PC-3 (cell line): Measurements from ENCODE around the gene TH. TPM values are rescaled to one million over a fixed set of nuclear protein-coding genes. Genes with fewer than 3 reads are reported as not detected.

Source experiments
- ATAC-seq: fragments of 200-7000 bp; cut with Tn5 transposase; 2 replicates; pipeline ENCODE4 v1.9.1; 2020; ENCODE audit warnings: mild to moderate bottlenecking, moderate library complexity
- BruUV-seq: library from RNA; stranded (reverse); fragments of 400-500 nt; replicated peaks from 2 replicates; lab custom pipeline; 2021; lab: Mats Ljungman, UMichigan
- CTCF ChIA-PET: fragments of 300-600 bp; sonication (Branson Sonifier 250); formaldehyde crosslinking; loops from one replicate; lab custom pipeline; 2022; ENCODE audit warnings: antibody characterized with exemption; lab: Charles Lee
- POLR2A ChIA-PET: fragments of 300-600 bp; sonication (Branson Sonifier 250); formaldehyde crosslinking; loops from one replicate; lab custom pipeline; 2022; ENCODE audit warnings: antibody characterized with exemption; ENCODE audit not compliant: unreplicated experiment; lab: Charles Lee
- DNase-seq: peaks from one replicate; pipeline ENCODE4 v3.0.0-alpha.2; 2015
- H2AFZ ChIP-seq: fragments of 300-600 bp; sonication (generic); 2 replicates; pipeline ENCODE4 v1.6.0; 2016; ENCODE audit warnings: antibody characterized with exemption, low read length
- H3F3A ChIP-seq: fragments of 300-600 bp; sonication (generic); one replicate; pipeline ENCODE4 v1.6.0; 2017; ENCODE audit warnings: antibody characterized with exemption, low read length, control low read depth, mild to moderate bottlenecking; ENCODE audit not compliant: unreplicated experiment
- H3K27ac ChIP-seq: fragments of 300-600 bp; sonication (generic); 2 replicates; pipeline ENCODE4 v1.5.1; 2016; ENCODE audit warnings: mild to moderate bottlenecking, low read length
- H3K27me3 ChIP-seq: fragments of 300-600 bp; sonication (generic); 2 replicates; pipeline ENCODE4 v1.6.1; 2016; ENCODE audit warnings: low read length, mixed read lengths
- H3K36me3 ChIP-seq: fragments of 300-600 bp; sonication (generic); 2 replicates; pipeline ENCODE4 v1.6.1; 2016; ENCODE audit warnings: low read depth, mixed run types, low read length, mixed read lengths
- H3K4me1 ChIP-seq: fragments of 300-600 bp; sonication (generic); 2 replicates; pipeline ENCODE4 v1.5.1; 2016; ENCODE audit warnings: low read length; ENCODE audit not compliant: insufficient read depth
- H3K4me2 ChIP-seq: fragments of 300-600 bp; sonication (generic); 2 replicates; pipeline ENCODE4 v1.6.0; 2016; ENCODE audit warnings: low read length
- H3K4me3 ChIP-seq: fragments of 300-600 bp; sonication (generic); 2 replicates; pipeline ENCODE4 v1.5.1; 2016; ENCODE audit warnings: mild to moderate bottlenecking, low read length, mixed read lengths
- H3K79me2 ChIP-seq: fragments of 300-600 bp; sonication (generic); 2 replicates; pipeline ENCODE4 v1.6.1; 2017; ENCODE audit warnings: low read length, mixed read lengths
- H3K9ac ChIP-seq: fragments of 300-600 bp; sonication (generic); 2 replicates; pipeline ENCODE4 v1.6.0; 2016; ENCODE audit warnings: mild to moderate bottlenecking, low read length
- H3K9me2 ChIP-seq: fragments of 300-600 bp; sonication (generic); replicated peaks from 2 replicates; pipeline ENCODE4 v1.6.1; 2016; ENCODE audit warnings: mixed run types, low read length, mixed read lengths
- H3K9me3 ChIP-seq: fragments of 300-600 bp; sonication (generic); 2 replicates; pipeline ENCODE4 v1.6.1; 2016; ENCODE audit warnings: low read length, mixed read lengths
- H4K20me1 ChIP-seq: fragments of 300-600 bp; sonication (generic); 2 replicates; pipeline ENCODE4 v1.6.1; 2016; ENCODE audit warnings: low read length, mixed read lengths
- EZH2 ChIP-seq: fragments of 300-600 bp; sonication (generic); IDR thresholded peaks from one replicate; pipeline ENCODE4 v1.6.1; 2017; ENCODE audit warnings: antibody characterized with exemption, mild to moderate bottlenecking, low read length; ENCODE audit not compliant: unreplicated experiment
- EZH2phosphoT487 ChIP-seq: fragments of 300-600 bp; sonication (generic); IDR thresholded peaks from 2 replicates; pipeline ENCODE4 v1.6.1; 2018; ENCODE audit warnings: mild to moderate bottlenecking, antibody characterized with exemption, low read length, borderline replicate concordance
- intact Hi-C: fragments of 100-400 bp; cut with micrococcal nuclease; formaldehyde crosslinking; loops from 2 replicates; pipeline ENCODE4 v1.9.0; 2023
- total RNA-seq: library from RNA; depleted of rRNA; stranded (reverse); fragments of >200 nt; gene quantifications from 2 replicates; pipeline ENCODE4 v1.2.3, GENCODE V29; 2014
- TF ChIP-seq, protein P1 (sequence below): fragments of 300-600 bp; sonication (generic); conservative IDR thresholded peaks from 2 replicates; pipeline ENCODE4 v1.5.1; 2017; ENCODE audit warnings: antibody characterized with exemption, low read depth, mild to moderate bottlenecking, low read length

Gene TH
- total RNA-seq, 1 experiment from 2014 or later = 8.3 TPM

DNA sequence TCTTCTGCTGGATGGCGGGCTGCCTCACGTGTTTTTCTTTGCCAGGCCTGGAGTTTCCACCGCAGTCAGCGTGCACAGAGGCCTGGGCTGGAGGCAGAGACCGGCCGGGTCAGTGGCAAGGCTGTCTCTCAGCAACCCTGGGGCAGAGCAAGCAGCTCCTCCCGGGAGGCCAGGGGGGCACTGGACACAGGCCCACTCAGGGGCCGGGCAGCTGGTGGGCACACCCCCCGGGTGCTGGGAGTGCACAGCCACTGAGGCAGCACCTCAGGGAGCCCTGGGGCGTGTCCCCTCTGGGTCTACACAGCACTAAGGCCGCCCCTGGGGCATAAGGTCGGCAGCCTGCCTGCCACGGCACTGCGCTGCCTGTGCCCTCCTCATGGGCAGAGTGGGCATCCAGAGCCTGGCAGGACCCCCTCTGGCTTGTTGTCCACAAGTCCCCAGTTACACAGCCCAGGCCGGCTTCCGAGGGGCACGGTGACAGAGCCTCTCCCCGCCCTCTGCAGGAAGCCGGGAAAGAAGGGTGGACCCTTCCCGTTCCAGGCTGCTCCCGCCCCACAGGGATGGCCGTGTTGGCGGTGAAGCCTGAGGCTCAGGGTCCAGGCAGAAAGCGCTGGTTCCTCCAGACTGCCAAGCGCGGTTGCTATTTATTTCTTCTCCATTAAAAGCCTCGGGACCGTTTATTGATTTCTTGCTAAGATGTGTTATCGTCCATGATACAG, 18.5 kb upstream of the TH start:
- TF ChIP-seq, protein P1, sequence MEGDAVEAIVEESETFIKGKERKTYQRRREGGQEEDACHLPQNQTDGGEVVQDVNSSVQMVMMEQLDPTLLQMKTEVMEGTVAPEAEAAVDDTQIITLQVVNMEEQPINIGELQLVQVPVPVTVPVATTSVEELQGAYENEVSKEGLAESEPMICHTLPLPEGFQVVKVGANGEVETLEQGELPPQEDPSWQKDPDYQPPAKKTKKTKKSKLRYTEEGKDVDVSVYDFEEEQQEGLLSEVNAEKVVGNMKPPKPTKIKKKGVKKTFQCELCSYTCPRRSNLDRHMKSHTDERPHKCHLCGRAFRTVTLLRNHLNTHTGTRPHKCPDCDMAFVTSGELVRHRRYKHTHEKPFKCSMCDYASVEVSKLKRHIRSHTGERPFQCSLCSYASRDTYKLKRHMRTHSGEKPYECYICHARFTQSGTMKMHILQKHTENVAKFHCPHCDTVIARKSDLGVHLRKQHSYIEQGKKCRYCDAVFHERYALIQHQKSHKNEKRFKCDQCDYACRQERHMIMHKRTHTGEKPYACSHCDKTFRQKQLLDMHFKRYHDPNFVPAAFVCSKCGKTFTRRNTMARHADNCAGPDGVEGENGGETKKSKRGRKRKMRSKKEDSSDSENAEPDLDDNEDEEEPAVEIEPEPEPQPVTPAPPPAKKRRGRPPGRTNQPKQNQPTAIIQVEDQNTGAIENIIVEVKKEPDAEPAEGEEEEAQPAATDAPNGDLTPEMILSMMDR = no peak
- no peak for TF ChIP-seq EZH2phosphoT487
- no peak for TF ChIP-seq EZH2
- intact Hi-C loops = no loop called here
- Histone ChIP-seq H3K4me2 (no peak overlapping the region), H3K4me1 (peaks cover 4% of the 10 kb centered on the region; the same call in 1 of the 2 replicates), H3K9me3 (no peaks in the 10 kb centered on the region), H3K79me2 (no peaks in the 10 kb centered on the region), H3K9me2 (no peaks in the 10 kb centered on the region), H3K4me3 (no peak overlapping the region), H3K27me3 (no peaks in the 10 kb centered on the region), H2AFZ (no peak overlapping the region), H3K27ac (no peak overlapping the region), H4K20me1 (no peaks in the 10 kb centered on the region), H3K36me3 (no peaks in the 10 kb centered on the region), H3K9ac (no peak overlapping the region), H3F3A (no peaks in the 10 kb centered on the region)
- DNase-seq = no peak
- no TSS peak for BruUV-seq
- ChIA-PET CTCF (no interaction called here), POLR2A (no interaction called here)
- no peak for ATAC-seq

DNA sequence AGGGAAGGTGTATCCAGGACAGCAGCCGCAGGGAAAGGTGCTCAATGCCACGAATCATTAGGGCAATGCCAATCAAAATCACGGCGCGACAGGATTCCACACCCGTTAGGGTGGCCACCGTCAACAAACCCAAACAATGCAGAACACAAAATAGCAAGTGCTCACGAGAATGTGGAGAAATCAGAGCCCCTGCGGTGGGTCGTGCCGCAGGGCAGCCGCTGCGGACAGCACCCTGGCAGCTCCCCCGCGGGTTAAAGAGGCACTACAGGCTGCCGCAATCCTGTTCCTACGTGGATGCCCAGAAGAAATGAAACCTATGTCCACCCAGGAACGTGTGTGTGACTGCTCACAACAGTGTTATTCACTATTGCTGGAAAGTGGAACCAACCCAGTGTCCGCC, 17.1 kb upstream of the TH start:
- no peak overlapping the region for H2AFZ ChIP-seq
- intact Hi-C loops = no loop called here
- H3K4me1 ChIP-seq = no peaks in the 10 kb centered on the region
- no peaks in the 10 kb centered on the region for H3K36me3 ChIP-seq
- no peaks in the 10 kb centered on the region for H3K27me3 ChIP-seq
- H3K9me3 ChIP-seq = no peaks in the 10 kb centered on the region
- H4K20me1 ChIP-seq = no peaks in the 10 kb centered on the region
- no TSS peak for BruUV-seq
- H3K79me2 ChIP-seq = no peaks in the 10 kb centered on the region
- POLR2A ChIA-PET = no interaction called here
- no peak overlapping the region for H3K27ac ChIP-seq
- no peak overlapping the region for H3K4me3 ChIP-seq
- no peak overlapping the region for H3K4me2 ChIP-seq
- DNase-seq = no peak
- H3K9ac ChIP-seq = no peak overlapping the region
- no peak for ATAC-seq
- H3F3A ChIP-seq = no peaks in the 10 kb centered on the region
- CTCF ChIA-PET = no interaction called here
- H3K9me2 ChIP-seq = no peaks in the 10 kb centered on the region
- TF ChIP-seq EZH2phosphoT487 = no peak
- no peak for TF ChIP-seq EZH2
- TF ChIP-seq, protein P1 = no peak

DNA sequence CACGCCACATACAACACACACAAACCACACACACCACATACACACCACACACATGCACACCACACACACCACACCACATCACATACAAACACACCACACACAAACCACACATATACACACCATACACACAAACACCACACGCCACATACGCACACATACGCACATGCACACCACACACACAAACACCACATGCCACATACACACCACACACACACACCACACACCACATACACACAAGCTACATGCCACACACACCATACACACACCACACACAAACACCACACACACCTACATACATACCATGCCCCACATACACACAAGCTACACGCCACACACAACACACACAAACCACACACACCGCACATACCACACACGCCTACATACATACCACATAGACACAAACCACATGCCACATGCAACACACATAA, 15.7 kb upstream of the TH start:
- no peak for TF ChIP-seq EZH2phosphoT487
- TF ChIP-seq EZH2 = no peak
- TF ChIP-seq, protein P1 = no peak
- no peak overlapping the region for H3K4me2 ChIP-seq
- CTCF ChIA-PET = no interaction called here

More for the DNA sequence above, 15.7 kb upstream of the TH start:
- H4K20me1 ChIP-seq = no peaks in the 10 kb centered on the region
- DNase-seq (no peak), ATAC-seq (no peak)
- BruUV-seq = no TSS peak
- H3K27ac ChIP-seq = no peak overlapping the region
- H3K79me2 ChIP-seq = no peaks in the 10 kb centered on the region
- no peaks in the 10 kb centered on the region for H3F3A ChIP-seq
- no peak overlapping the region for H3K9ac ChIP-seq
- intact Hi-C loops = no loop called here
- no peaks in the 10 kb centered on the region for H3K36me3 ChIP-seq
- H3K4me1 ChIP-seq = no peaks in the 10 kb centered on the region
- no peaks in the 10 kb centered on the region for H3K9me3 ChIP-seq
- H3K27me3 ChIP-seq = no peaks in the 10 kb centered on the region
- POLR2A ChIA-PET = no interaction called here
- H3K9me2 ChIP-seq = no peaks in the 10 kb centered on the region
- no peak overlapping the region for H2AFZ ChIP-seq
- no peak overlapping the region for H3K4me3 ChIP-seq
